Measurements from ENCODE around the gene PTPRG. TPM values are rescaled to one million over a fixed set of nuclear protein-coding genes. Genes with fewer than 3 reads are reported as not detected.

The PTPRG gene
- total and polyA plus RNA-seq, 2 donors (not counting 1 experiment from before 2014, with no cell fraction given), result 67.0 to 97.9 TPM

GRCh38 chr3:61612211-61613194 lies 51.1 kb downstream of the PTPRG start:
- H3K9ac ChIP-seq (ENCODE audit: insufficient read depth, low read length), result no peak overlapping the region
- peaks cover 3% of the 10 kb centered on the region for H3K79me2 ChIP-seq (ENCODE audit: control insufficient read depth, insufficient read depth, low read length)
- no peak overlapping the region for H3K4me2 ChIP-seq (ENCODE audit: extremely low read depth, insufficient read depth, low read length)
- TF ChIP-seq CTCF (conservative IDR thresholded peaks at IDR 0.05 in 1 of 2, IDR thresholded peaks at IDR 0.05 in 1 of 2; ENCODE audit: low read depth in 1 of 2, low read length in 2 of 2), result no peak
- TF ChIP-seq EZH2 (IDR thresholded peaks at IDR 0.05; ENCODE audit: low read length, missing control alignments), result no peak
- peaks cover 2% of the 10 kb centered on the region for H3K36me3 ChIP-seq (ENCODE audit: control insufficient read depth, insufficient read depth, low read length)
- no peak overlapping the region for H3K27ac ChIP-seq (ENCODE audit: insufficient read depth, low read length)
- peak; percentile 23 to 53 for DNase-seq (ENCODE audit: low read depth in 2 of 2)
- H3K27me3 ChIP-seq (ENCODE audit: control insufficient read depth, insufficient read depth, low read length), result no peaks in the 10 kb centered on the region
- no peaks in the 10 kb centered on the region for H3K9me3 ChIP-seq (ENCODE audit: control insufficient read depth, insufficient read depth, low read depth, low read length)
- H3K4me3 ChIP-seq (replicated peaks in 1 of 4; ENCODE audit: control extremely low read depth in 1 of 4, insufficient read depth in 1 of 4, low read depth in 3 of 4, low read length in 4 of 4), result no peak overlapping the region
- H4K20me1 ChIP-seq (ENCODE audit: control insufficient read depth, extremely low read depth, insufficient read depth, low read length), result no peaks in the 10 kb centered on the region
- no peak overlapping the region for H2AFZ ChIP-seq (ENCODE audit: low read length)
- peaks cover 3% of the 10 kb centered on the region for H3K4me1 ChIP-seq (ENCODE audit: control insufficient read depth, extremely low read depth, insufficient read depth, low read length)

- no peak overlapping the region for H3K9ac ChIP-seq (ENCODE audit: insufficient read depth, low read length)
- peaks cover 3% of the 10 kb centered on the region for H3K4me1 ChIP-seq (ENCODE audit: control insufficient read depth, extremely low read depth, insufficient read depth, low read length)
- no peak overlapping the region for H3K27ac ChIP-seq (ENCODE audit: insufficient read depth, low read length)
- no peaks in the 10 kb centered on the region for H3K9me3 ChIP-seq (ENCODE audit: control insufficient read depth, insufficient read depth, low read depth, low read length)
- peaks cover 2% of the 10 kb centered on the region for H3K36me3 ChIP-seq (ENCODE audit: control insufficient read depth, insufficient read depth, low read length)
- DNase-seq (ENCODE audit: low read depth in 2 of 2), result peak in 1 of 2 donors; percentile 43
- H2AFZ ChIP-seq (ENCODE audit: low read length), result no peak overlapping the region
- H3K4me2 ChIP-seq (ENCODE audit: extremely low read depth, insufficient read depth, low read length), result no peak overlapping the region
- H3K4me3 ChIP-seq (replicated peaks in 1 of 4; ENCODE audit: control extremely low read depth in 1 of 4, insufficient read depth in 1 of 4, low read depth in 3 of 4, low read length in 4 of 4), result no peak overlapping the region
- no peaks in the 10 kb centered on the region for H4K20me1 ChIP-seq (ENCODE audit: control insufficient read depth, extremely low read depth, insufficient read depth, low read length)
- H3K27me3 ChIP-seq (ENCODE audit: control insufficient read depth, insufficient read depth, low read length), result no peaks in the 10 kb centered on the region
- TF ChIP-seq CTCF (conservative IDR thresholded peaks at IDR 0.05 in 1 of 2, IDR thresholded peaks at IDR 0.05 in 1 of 2; ENCODE audit: low read depth in 1 of 2, low read length in 2 of 2) (no peak), EZH2 (IDR thresholded peaks at IDR 0.05; ENCODE audit: low read length, missing control alignments) (no peak)
- peaks cover 3% of the 10 kb centered on the region for H3K79me2 ChIP-seq (ENCODE audit: control insufficient read depth, insufficient read depth, low read length)
These were observed 52.3 kb downstream of the PTPRG start for GRCh38 chr3:61613666-61614065.

- no peak overlapping the region for H3K27ac ChIP-seq (ENCODE audit: insufficient read depth, low read length)
These were observed 54.3 kb downstream of the PTPRG start for GRCh38 chr3:61615643-61616042.

More at GRCh38 chr3:61615643-61616042, 54.3 kb downstream of the PTPRG start:
- DNase-seq (ENCODE audit: low read depth in 2 of 2), result no peak
- no peaks in the 10 kb centered on the region for H4K20me1 ChIP-seq (ENCODE audit: control insufficient read depth, extremely low read depth, insufficient read depth, low read length)
- H3K27me3 ChIP-seq (ENCODE audit: control insufficient read depth, insufficient read depth, low read length), result no peaks in the 10 kb centered on the region
- H3K79me2 ChIP-seq (ENCODE audit: control insufficient read depth, insufficient read depth, low read length), result peaks cover 3% of the 10 kb centered on the region
- no peaks in the 10 kb centered on the region for H3K9me3 ChIP-seq (ENCODE audit: control insufficient read depth, insufficient read depth, low read depth, low read length)
- no peak overlapping the region for H3K4me2 ChIP-seq (ENCODE audit: extremely low read depth, insufficient read depth, low read length)
- H3K9ac ChIP-seq (ENCODE audit: insufficient read depth, low read length), result no peak overlapping the region
- no peak overlapping the region for H3K4me3 ChIP-seq (replicated peaks in 1 of 4; ENCODE audit: control extremely low read depth in 1 of 4, insufficient read depth in 1 of 4, low read depth in 3 of 4, low read length in 4 of 4)
- no peak overlapping the region for H2AFZ ChIP-seq (ENCODE audit: low read length)
- peaks cover 3% of the 10 kb centered on the region for H3K4me1 ChIP-seq (ENCODE audit: control insufficient read depth, extremely low read depth, insufficient read depth, low read length)
- H3K36me3 ChIP-seq (ENCODE audit: control insufficient read depth, insufficient read depth, low read length), result peaks cover 2% of the 10 kb centered on the region
- TF ChIP-seq EZH2 (IDR thresholded peaks at IDR 0.05; ENCODE audit: low read length, missing control alignments) (no peak), CTCF (conservative IDR thresholded peaks at IDR 0.05 in 1 of 2, IDR thresholded peaks at IDR 0.05 in 1 of 2; ENCODE audit: low read depth in 1 of 2, low read length in 2 of 2) (no peak)
